CD14-positive monocyte (primary cell): ENCODE measurements around the gene B4GALNT4. TPM values are rescaled to one million over a fixed set of nuclear protein-coding genes. Genes with fewer than 3 reads are reported as not detected.

ENCODE experiments used
- DNase-seq, 3 donors: peaks; one replicate each; pipeline ENCODE4 v3.0.0-alpha.2; 2011 to 2022
- H2AFZ ChIP-seq: 2 replicates; pipeline ENCODE4 v1.6.0; 2012; ENCODE audit warnings: mild to moderate bottlenecking, low read depth, low read length, inconsistent platforms; ENCODE audit not compliant: insufficient read depth, poor library complexity, severe bottlenecking
- H3K27ac ChIP-seq, 2 donors: 1 replicate in 1 of 2; 2 replicates in 1 of 2; pipeline ENCODE4 v1.5.1; 2012 to 2013; ENCODE audit warnings: low read length in 2 of 2, control low read depth in 1 of 2, inconsistent platforms in 1 of 2, low read depth in 1 of 2, mild to moderate bottlenecking in 1 of 2
- H3K27me3 ChIP-seq, 2 donors: one replicate each; pipeline versions ENCODE4 v1.6.0 to v1.6.1; 2011 to 2013; ENCODE audit warnings: low read length in 2 of 2; ENCODE audit not compliant: control insufficient read depth in 2 of 2, insufficient read depth in 2 of 2
- H3K36me3 ChIP-seq, 2 donors: replicated peaks in 1 of 2; 1 replicate in 1 of 2; 2 replicates in 1 of 2; pipeline versions ENCODE4 v1.5.1 to v1.6.1; 2012 to 2013; ENCODE audit warnings: low read length in 2 of 2, control low read depth in 1 of 2, inconsistent platforms in 1 of 2, mild to moderate bottlenecking in 1 of 2; ENCODE audit not compliant: insufficient read depth in 2 of 2, control insufficient read depth in 1 of 2
- H3K4me1 ChIP-seq, 2 donors: 1 replicate in 1 of 2; 2 replicates in 1 of 2; pipeline versions ENCODE4 v1.5.1 to v1.6.1; 2012 to 2013; ENCODE audit warnings: low read length in 2 of 2, control low read depth in 1 of 2, inconsistent platforms in 1 of 2, mild to moderate bottlenecking in 1 of 2, moderate library complexity in 1 of 2; ENCODE audit not compliant: insufficient read depth in 2 of 2, control insufficient read depth in 1 of 2
- H3K4me2 ChIP-seq: replicated peaks from 2 replicates; pipeline ENCODE3; 2012; ENCODE audit warnings: low read length, moderate library complexity, mild to moderate bottlenecking; ENCODE audit not compliant: poor library complexity, severe bottlenecking; ENCODE audit errors: extremely low read depth
- H3K4me3 ChIP-seq, 3 experiments: fragments of 200-600 bp in 1 of 3; sonication (generic) in 1 of 3; replicated peaks in 1 of 3; 1 replicate in 2 of 3; 2 replicates in 1 of 3; pipeline ENCODE4 v1.5.1; 2011 to 2013; ENCODE audit warnings: low read length in 3 of 3, mild to moderate bottlenecking in 3 of 3, control low read depth in 2 of 3, low read depth in 2 of 3, inconsistent platforms in 1 of 3, moderate library complexity in 1 of 3
- H3K79me2 ChIP-seq: 2 replicates; pipeline ENCODE4 v1.6.0; 2012; ENCODE audit warnings: mild to moderate bottlenecking, control low read depth, inconsistent platforms, low read length, moderate library complexity; ENCODE audit not compliant: insufficient read depth
- H3K9ac ChIP-seq: 2 replicates; pipeline ENCODE4 v1.6.0; 2017; ENCODE audit warnings: low read length, mild to moderate bottlenecking; ENCODE audit not compliant: insufficient read depth, poor library complexity, severe bottlenecking
- H3K9me3 ChIP-seq, 2 donors: replicated peaks in 1 of 2; 1 replicate in 1 of 2; 2 replicates in 1 of 2; pipeline versions ENCODE4 v1.5.1 to v1.6.1; 2012 to 2013; ENCODE audit warnings: low read length in 2 of 2, control low read depth in 1 of 2; ENCODE audit not compliant: control insufficient read depth in 1 of 2, insufficient read depth in 1 of 2
- H4K20me1 ChIP-seq: 2 replicates; pipeline ENCODE4 v1.6.0; 2012; ENCODE audit warnings: mild to moderate bottlenecking, low read length, control low read depth, moderate library complexity; ENCODE audit not compliant: insufficient read depth
- H3K27ac Mint-ChIP-seq, 7 donors: one replicate each; pipeline ENCODE4 v1.8.0; 2020; ENCODE audit warnings: mild to moderate bottlenecking in 7 of 7, mixed read lengths in 7 of 7, moderate library complexity in 6 of 7, inconsistent platforms in 2 of 7
- H3K27me3 Mint-ChIP-seq, 3 donors: one replicate each; pipeline ENCODE4 v1.8.0; 2021 to 2022; ENCODE audit warnings: low read depth in 3 of 3, mild to moderate bottlenecking in 3 of 3, mixed read lengths in 3 of 3, moderate library complexity in 3 of 3, inconsistent platforms in 1 of 3
- H3K36me3 Mint-ChIP-seq, 2 donors: one replicate each; pipeline ENCODE4 v1.8.0; 2020; ENCODE audit warnings: mixed read lengths in 2 of 2, inconsistent platforms in 1 of 2, mild to moderate bottlenecking in 1 of 2
- H3K4me1 Mint-ChIP-seq: one replicate; pipeline ENCODE4 v1.8.0; 2020; ENCODE audit warnings: mild to moderate bottlenecking, mixed read lengths
- H3K4me3 Mint-ChIP-seq, 2 donors: one replicate each; pipeline ENCODE4 v1.8.0; 2020; ENCODE audit warnings: mild to moderate bottlenecking in 2 of 2, mixed read lengths in 2 of 2, moderate library complexity in 1 of 2
- H3K9me3 Mint-ChIP-seq, 7 donors: one replicate each; pipeline ENCODE4 v1.8.0; 2020 to 2022; ENCODE audit warnings: mixed read lengths in 7 of 7, mild to moderate bottlenecking in 6 of 7, moderate library complexity in 6 of 7, inconsistent platforms in 2 of 7
- CTCF ChIP-seq: fragments of 200-600 bp; IDR thresholded peaks from one replicate; pipeline ENCODE4 v1.8.0; 2022; ENCODE audit warnings: antibody characterized with exemption, mild to moderate bottlenecking
- WGBS: methylation state at CpG from one replicate; pipeline ENCODE4 v1.1.5; 2013; ENCODE audit warnings: missing lambda C conversion rate; ENCODE audit not compliant: insufficient coverage; 5-methylcytosine and 5-hydroxymethylcytosine counted together
- intact Hi-C, 2 donors: fragments of 100-400 bp; cut with micrococcal nuclease; formaldehyde crosslinking; loops; one replicate each; pipeline versions ENCODE4 v1.15.0 to v1.15.1; 2023
- polyA plus RNA-seq, 3 donors: library from polyadenylated mRNA; depleted of rRNA in 1 of 3; unstranded in 2 of 3; stranded (reverse) in 1 of 3; fragments of 300-500 nt in 2 of 3; fragments of >200 nt in 1 of 3; fragmentation: Illumina TruSeq in 2 of 3; gene quantifications; 1 replicate in 2 of 3; 2 replicates in 1 of 3; pipeline ENCODE4 v1.2.3, GENCODE V29; 2012 to 2021

B4GALNT4 gene
- polyA plus RNA-seq, 3 donors: not detected

GRCh38 chr11:350723-351255 is 18.5 kb upstream of the B4GALNT4 start:
- H3K36me3 ChIP-seq: no peaks in the 10 kb centered on the region
- peaks cover 21 to 61% (median 36%) of the 10 kb centered on the region in 3 donors for H3K27me3 Mint-ChIP-seq
- no peak for TF ChIP-seq CTCF
- WGBS: 17% methylated on average over 9 of the region's 18 CpGs
- peaks cover 28% of the 10 kb centered on the region for H3K4me1 Mint-ChIP-seq
- H3K4me1 ChIP-seq: peaks cover 16 to 28% of the 10 kb centered on the region in 2 donors
- H3K4me3 ChIP-seq: peak overlapping the region in 1 of 3 experiments; percentile 32
- intact Hi-C loops: loop anchor here in 1 of 2 donors (5.0 to 10.0 kb wide), 2 partner anchors 46 to 98 kb away; partner anchors contain the start of gene IFITM2
- H3K4me2 ChIP-seq: peak overlapping the region; percentile 49
- peak overlapping the region in 4 of 7 donors; percentile 27 to 72 (median 44) for H3K27ac Mint-ChIP-seq
- H3K9me3 Mint-ChIP-seq: no peaks in the 10 kb centered on the region
- H3K79me2 ChIP-seq: no peaks in the 10 kb centered on the region
- no peaks in the 10 kb centered on the region for H3K9me3 ChIP-seq
- H3K4me3 Mint-ChIP-seq: peak overlapping the region in 1 of 2 donors; percentile 78
- peaks cover 0 to 21% of the 10 kb centered on the region in 2 donors for H3K27me3 ChIP-seq
- H3K9ac ChIP-seq: no peak overlapping the region
- H3K27ac ChIP-seq: no peak overlapping the region
- H2AFZ ChIP-seq: peak overlapping the region; percentile 21
- no peaks in the 10 kb centered on the region for H4K20me1 ChIP-seq
- DNase-seq: peak in 2 of 3 donors; percentile 24 to 57
- H3K36me3 Mint-ChIP-seq: no peaks in the 10 kb centered on the region

GRCh38 chr11:351411-351810 is 17.9 kb upstream of the B4GALNT4 start:
- H3K9ac ChIP-seq: no peak overlapping the region
- H3K9me3 ChIP-seq: no peaks in the 10 kb centered on the region
- H3K27me3 Mint-ChIP-seq: peaks cover 21 to 61% (median 36%) of the 10 kb centered on the region in 3 donors
- H3K27me3 ChIP-seq: peaks cover 0 to 22% of the 10 kb centered on the region in 2 donors
- no peak overlapping the region for H3K4me3 ChIP-seq
- peaks cover 18 to 33% of the 10 kb centered on the region in 2 donors for H3K4me1 ChIP-seq
- no peaks in the 10 kb centered on the region for H3K9me3 Mint-ChIP-seq
- H3K4me2 ChIP-seq: no peak overlapping the region
- peaks cover 28% of the 10 kb centered on the region for H3K4me1 Mint-ChIP-seq
- no peak for DNase-seq
- intact Hi-C loops: loop anchor here in 1 of 2 donors (5.0 to 10.0 kb wide), 2 partner anchors 47 to 99 kb away; partner anchors contain the start of gene IFITM2
- H4K20me1 ChIP-seq: no peaks in the 10 kb centered on the region
- no peaks in the 10 kb centered on the region for H3K36me3 ChIP-seq
- no peak for TF ChIP-seq CTCF
- H3K79me2 ChIP-seq: no peaks in the 10 kb centered on the region
- H2AFZ ChIP-seq: no peak overlapping the region
- H3K4me3 Mint-ChIP-seq: peak overlapping the region in 1 of 2 donors; percentile 33
- H3K36me3 Mint-ChIP-seq: no peaks in the 10 kb centered on the region
- H3K27ac Mint-ChIP-seq: peak overlapping the region in 1 of 7 donors; percentile 47
- H3K27ac ChIP-seq: no peak overlapping the region
- WGBS: 98% methylated on average over 12 of the region's 14 CpGs
